Astrocyte (in vitro differentiated cells and primary cell): Measurements from ENCODE around the gene RALGAPA2. TPM values are rescaled to one million over a fixed set of nuclear protein-coding genes. Genes with fewer than 3 reads are reported as not detected.

ENCODE experiments used
- DNase-seq: peaks from one replicate; pipeline ENCODE4 v3.0.0-alpha.2; 2010; ENCODE audit warnings: low read depth
- FAIRE-seq: peaks from 2 replicates; lab custom pipeline; 2011; peaks lifted over from hg19 to GRCh38; lab: Jason Lieb, UNC
- H2AFZ ChIP-seq: 2 replicates; pipeline ENCODE4 v1.6.0; 2012; ENCODE audit warnings: low read depth, low read length, inconsistent platforms
- H3K27ac ChIP-seq: 2 replicates; pipeline ENCODE4 v1.5.1; 2011; ENCODE audit warnings: low read depth, low read length, inconsistent platforms
- H3K27me3 ChIP-seq: 2 replicates; pipeline ENCODE4 v1.6.0; 2011; ENCODE audit warnings: low read length, inconsistent platforms; ENCODE audit not compliant: insufficient read depth
- H3K36me3 ChIP-seq: 2 replicates; pipeline ENCODE4 v1.5.1; 2011; ENCODE audit warnings: low read length, inconsistent platforms; ENCODE audit not compliant: insufficient read depth
- H3K4me1 ChIP-seq: 2 replicates; pipeline ENCODE4 v1.5.1; 2011; ENCODE audit warnings: low read length, inconsistent platforms; ENCODE audit not compliant: insufficient read depth
- H3K4me2 ChIP-seq: 2 replicates; pipeline ENCODE4 v1.6.0; 2012; ENCODE audit warnings: low read length, inconsistent platforms
- H3K4me3 ChIP-seq: 2 replicates; pipeline ENCODE4 v1.5.1; 2011; ENCODE audit warnings: low read depth, mild to moderate bottlenecking, low read length, inconsistent platforms; ENCODE audit not compliant: insufficient read depth
- H3K79me2 ChIP-seq: 2 replicates; pipeline ENCODE4 v1.6.0; 2012; ENCODE audit warnings: mild to moderate bottlenecking, low read length, inconsistent platforms; ENCODE audit not compliant: insufficient read depth
- H3K9ac ChIP-seq: 2 replicates; pipeline ENCODE4 v1.6.0; 2012; ENCODE audit warnings: mild to moderate bottlenecking, low read length, inconsistent platforms
- H3K9me3 ChIP-seq: 2 replicates; pipeline ENCODE4 v1.5.1; 2012; ENCODE audit warnings: low read depth, mild to moderate bottlenecking, low read length, inconsistent platforms; ENCODE audit not compliant: insufficient read depth
- H4K20me1 ChIP-seq: 2 replicates; pipeline ENCODE4 v1.6.0; 2012; ENCODE audit warnings: low read length, inconsistent platforms; ENCODE audit not compliant: insufficient read depth
- H3K27ac Mint-ChIP-seq: one replicate; pipeline ENCODE4 v1.8.0; 2021; ENCODE audit warnings: mild to moderate bottlenecking, mixed read lengths; ENCODE audit not compliant: unreplicated experiment
- H3K27me3 Mint-ChIP-seq: one replicate; pipeline ENCODE4 v1.8.0; 2021; ENCODE audit warnings: low read depth, mixed read lengths; ENCODE audit not compliant: unreplicated experiment
- H3K36me3 Mint-ChIP-seq: one replicate; pipeline ENCODE4 v1.8.0; 2021; ENCODE audit warnings: low read depth, mixed read lengths; ENCODE audit not compliant: unreplicated experiment
- H3K4me1 Mint-ChIP-seq: one replicate; pipeline ENCODE4 v1.8.0; 2021; ENCODE audit warnings: low read depth, mixed read lengths; ENCODE audit not compliant: unreplicated experiment
- H3K4me3 Mint-ChIP-seq: one replicate; pipeline ENCODE4 v1.8.0; 2021; ENCODE audit warnings: mild to moderate bottlenecking, moderate library complexity, mixed read lengths; ENCODE audit not compliant: unreplicated experiment
- H3K9me3 Mint-ChIP-seq: one replicate; pipeline ENCODE4 v1.8.0; 2021; ENCODE audit warnings: mild to moderate bottlenecking, mixed read lengths; ENCODE audit not compliant: unreplicated experiment
- EZH2 ChIP-seq: IDR thresholded peaks from 2 replicates; pipeline ENCODE4 v1.6.1; 2012; ENCODE audit warnings: mild to moderate bottlenecking, low read length, inconsistent platforms; ENCODE audit not compliant: insufficient read depth
- total RNA-seq: library from RNA; stranded (reverse); gene quantifications from 2 replicates; pipeline ENCODE4 v1.2.1, GENCODE V29; 2021
- TF ChIP-seq, protein P1 (sequence below): IDR thresholded peaks from 2 replicates; pipeline ENCODE4 v1.5.1; 2011; ENCODE audit warnings: low read depth, mild to moderate bottlenecking, inconsistent platforms, low read length, moderate library complexity; ENCODE audit not compliant: insufficient read depth

Gene RALGAPA2
- total RNA-seq, 1 donor from 2014 or later: 6.6 TPM

DNA sequence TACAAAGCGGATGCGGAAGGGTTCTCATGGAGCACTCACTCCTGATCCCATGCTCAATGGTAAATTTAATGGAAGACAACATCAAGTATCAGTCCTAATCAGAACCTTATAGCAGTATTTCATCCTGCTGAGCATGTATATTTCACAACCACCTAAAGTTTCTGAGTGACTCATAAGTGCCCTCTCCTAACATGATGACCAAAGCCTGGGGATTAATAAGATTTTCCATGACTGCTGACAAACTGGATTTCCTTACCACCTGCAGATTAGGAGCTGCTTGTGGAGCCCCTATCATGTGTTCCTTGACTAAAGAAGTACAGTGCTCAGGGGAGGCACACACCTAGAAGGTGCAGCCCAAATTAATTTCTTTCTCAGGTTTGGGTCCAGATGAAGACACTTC lies 231.8 kb downstream of the RALGAPA2 start:
- no peak overlapping the region for H3K27ac Mint-ChIP-seq

DNA sequence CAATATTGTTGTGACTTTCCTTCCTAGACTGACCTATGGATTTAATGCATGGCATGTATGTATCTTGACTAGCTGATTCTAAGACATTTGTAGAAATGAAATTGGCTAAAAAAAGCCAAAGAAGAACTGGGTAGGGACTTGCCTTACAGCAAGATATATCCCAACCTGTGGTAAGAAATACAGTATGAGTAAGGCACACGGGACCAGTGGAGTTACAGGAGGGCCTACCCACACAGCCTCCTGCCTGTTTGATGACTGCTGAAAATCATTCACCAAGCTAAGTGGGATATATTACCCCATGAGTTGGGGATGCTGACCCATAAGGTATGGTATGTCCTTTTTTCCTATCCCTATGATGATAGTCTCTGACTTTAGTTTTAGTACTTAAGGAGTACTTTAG lies 232.3 kb downstream of the RALGAPA2 start:
- Mint-ChIP-seq H3K27me3 (no peaks in the 10 kb centered on the region), H3K4me1 (no peaks in the 10 kb centered on the region), H3K4me3 (no peak overlapping the region), H3K36me3 (peaks cover 3% of the 10 kb centered on the region), H3K9me3 (no peaks in the 10 kb centered on the region), H3K27ac (no peak overlapping the region)
- H3K27ac ChIP-seq: peak overlapping the region; percentile 12
- H3K9me3 ChIP-seq: no peaks in the 10 kb centered on the region
- H3K4me1 ChIP-seq: peaks cover 5% of the 10 kb centered on the region
- no peaks in the 10 kb centered on the region for H3K27me3 ChIP-seq
- H3K36me3 ChIP-seq: no peaks in the 10 kb centered on the region
- no peak for TF ChIP-seq EZH2
- TF ChIP-seq, protein P1, sequence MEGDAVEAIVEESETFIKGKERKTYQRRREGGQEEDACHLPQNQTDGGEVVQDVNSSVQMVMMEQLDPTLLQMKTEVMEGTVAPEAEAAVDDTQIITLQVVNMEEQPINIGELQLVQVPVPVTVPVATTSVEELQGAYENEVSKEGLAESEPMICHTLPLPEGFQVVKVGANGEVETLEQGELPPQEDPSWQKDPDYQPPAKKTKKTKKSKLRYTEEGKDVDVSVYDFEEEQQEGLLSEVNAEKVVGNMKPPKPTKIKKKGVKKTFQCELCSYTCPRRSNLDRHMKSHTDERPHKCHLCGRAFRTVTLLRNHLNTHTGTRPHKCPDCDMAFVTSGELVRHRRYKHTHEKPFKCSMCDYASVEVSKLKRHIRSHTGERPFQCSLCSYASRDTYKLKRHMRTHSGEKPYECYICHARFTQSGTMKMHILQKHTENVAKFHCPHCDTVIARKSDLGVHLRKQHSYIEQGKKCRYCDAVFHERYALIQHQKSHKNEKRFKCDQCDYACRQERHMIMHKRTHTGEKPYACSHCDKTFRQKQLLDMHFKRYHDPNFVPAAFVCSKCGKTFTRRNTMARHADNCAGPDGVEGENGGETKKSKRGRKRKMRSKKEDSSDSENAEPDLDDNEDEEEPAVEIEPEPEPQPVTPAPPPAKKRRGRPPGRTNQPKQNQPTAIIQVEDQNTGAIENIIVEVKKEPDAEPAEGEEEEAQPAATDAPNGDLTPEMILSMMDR: no peak
- no peak overlapping the region for H3K4me2 ChIP-seq
- H3K9ac ChIP-seq: no peak overlapping the region
- no peaks in the 10 kb centered on the region for H3K79me2 ChIP-seq
- H3K4me3 ChIP-seq: no peak overlapping the region
- no peak overlapping the region for H2AFZ ChIP-seq
- DNase-seq (no peak), FAIRE-seq (no peak)
- no peaks in the 10 kb centered on the region for H4K20me1 ChIP-seq

More for the DNA sequence above, 231.8 kb downstream of the RALGAPA2 start:
- H3K79me2 ChIP-seq: no peaks in the 10 kb centered on the region
- H3K9ac ChIP-seq: no peak overlapping the region
- Mint-ChIP-seq H3K36me3 (peaks cover 3% of the 10 kb centered on the region), H3K27me3 (no peaks in the 10 kb centered on the region), H3K4me3 (no peak overlapping the region), H3K4me1 (no peaks in the 10 kb centered on the region), H3K9me3 (peaks cover 3% of the 10 kb centered on the region)
- H3K4me3 ChIP-seq: no peak overlapping the region
- H3K4me2 ChIP-seq: no peak overlapping the region
- no peak for TF ChIP-seq EZH2
- TF ChIP-seq, protein P1: no peak
- no peaks in the 10 kb centered on the region for H3K9me3 ChIP-seq
- H3K4me1 ChIP-seq: peaks cover 5% of the 10 kb centered on the region
- no peak for FAIRE-seq
- no peaks in the 10 kb centered on the region for H4K20me1 ChIP-seq
- no peaks in the 10 kb centered on the region for H3K27me3 ChIP-seq
- no peak overlapping the region for H2AFZ ChIP-seq
- no peaks in the 10 kb centered on the region for H3K36me3 ChIP-seq
- DNase-seq: peak; percentile 71
- H3K27ac ChIP-seq: no peak overlapping the region

DNA sequence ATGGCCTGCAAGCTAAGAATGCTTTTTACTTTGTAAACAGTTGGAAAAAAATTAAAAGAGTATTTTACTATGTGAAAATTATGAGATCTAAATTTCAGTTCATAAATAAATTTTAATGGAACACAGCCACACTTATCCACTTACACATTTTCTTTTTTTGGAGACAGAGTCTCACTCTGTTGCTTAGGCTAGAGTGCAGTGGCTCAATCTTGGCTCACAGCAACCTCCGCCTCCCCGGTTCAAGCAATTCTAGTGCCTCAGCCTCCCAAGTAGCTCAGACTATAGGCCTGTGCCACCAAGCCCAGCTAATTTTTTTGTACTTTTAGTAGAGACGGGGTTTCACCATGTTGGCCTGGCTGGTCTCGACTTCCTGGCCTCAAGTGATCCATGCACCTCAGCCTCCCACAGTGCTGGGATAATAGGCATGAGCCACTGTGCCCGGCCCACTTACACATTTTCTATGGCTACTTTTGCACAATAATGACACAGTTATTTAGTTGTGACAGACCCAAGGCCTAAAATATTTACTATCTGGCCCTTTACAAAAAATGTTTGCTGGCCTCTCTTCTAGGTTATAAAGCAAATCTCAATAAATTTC lies 234.9 kb downstream of the RALGAPA2 start:
- Histone ChIP-seq H4K20me1 (no peaks in the 10 kb centered on the region), H3K27ac (no peak overlapping the region), H3K4me1 (peaks cover 5% of the 10 kb centered on the region), H3K9me3 (no peaks in the 10 kb centered on the region), H3K27me3 (no peaks in the 10 kb centered on the region), H3K4me3 (no peak overlapping the region), H2AFZ (no peak overlapping the region), H3K9ac (no peak overlapping the region), H3K36me3 (no peaks in the 10 kb centered on the region), H3K79me2 (no peaks in the 10 kb centered on the region), H3K4me2 (no peak overlapping the region)
- TF ChIP-seq EZH2: no peak
- TF ChIP-seq, protein P1: no peak
- peaks cover 3% of the 10 kb centered on the region for H3K36me3 Mint-ChIP-seq
- H3K4me1 Mint-ChIP-seq: no peaks in the 10 kb centered on the region
- H3K9me3 Mint-ChIP-seq: no peaks in the 10 kb centered on the region
- no peak overlapping the region for H3K4me3 Mint-ChIP-seq
- DNase-seq (no peak), FAIRE-seq (no peak)
- H3K27me3 Mint-ChIP-seq: no peaks in the 10 kb centered on the region
- H3K27ac Mint-ChIP-seq: no peak overlapping the region
